GM21786 (cell line): ENCODE data around the gene HNRNPC.
"Not testable (repeated sequence)": the region's sequence is repeated elsewhere in the genome, so short reads cannot be mapped to it uniquely, and the experiment has no call there.

Experiments
- ATAC-seq: cut with Tn5 transposase; IDR thresholded peaks from one replicate; pipeline ENCODE4 v1.9.1; 2021; ENCODE audit not compliant: unreplicated experiment

The HNRNPC gene

DNA sequence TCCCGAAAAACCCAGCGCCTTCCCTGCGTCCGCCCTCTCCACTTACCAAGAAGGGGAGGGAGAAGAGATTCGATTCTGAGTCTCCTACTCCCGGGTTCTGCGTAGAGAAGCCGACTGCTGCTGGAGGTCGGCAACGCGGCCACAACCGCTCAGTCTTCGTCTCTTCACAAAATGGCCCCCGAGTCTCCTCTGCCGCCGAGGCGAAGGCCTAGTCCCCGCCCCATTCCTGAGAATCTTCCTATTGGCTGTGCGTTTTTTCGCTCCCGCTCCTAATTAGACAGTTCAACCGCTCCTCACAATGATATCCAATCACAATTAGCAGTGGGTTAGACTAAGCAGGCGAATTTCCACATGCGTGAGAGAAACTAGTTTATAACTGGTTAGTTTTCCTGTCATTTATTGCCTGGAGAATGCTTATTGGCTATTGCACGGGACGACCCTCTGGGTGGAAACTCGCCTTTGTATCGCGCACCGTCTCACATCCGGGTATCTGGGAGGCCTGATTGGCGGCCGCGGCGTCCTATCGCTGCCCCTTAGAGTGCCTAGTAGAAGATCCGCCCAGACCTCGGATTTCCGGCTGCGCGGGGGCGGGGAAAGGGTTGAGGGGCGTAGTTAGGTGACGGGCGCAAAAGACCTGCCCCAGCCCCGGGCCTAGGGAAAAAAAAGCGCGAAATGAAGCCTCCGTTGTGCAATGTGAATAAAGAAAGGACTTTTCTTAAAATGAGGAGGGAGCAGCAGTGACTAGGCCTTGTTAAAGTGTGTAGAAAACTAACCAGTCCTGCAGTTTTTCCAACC lies at the start of gene HNRNPC:
TSS of gene HNRNPC (minus strand) at position 191 of the 795 bp plus-strand sequence. CDS start 35,249 bp downstream, outside the sequence.
- peak; percentile 88 for ATAC-seq

DNA sequence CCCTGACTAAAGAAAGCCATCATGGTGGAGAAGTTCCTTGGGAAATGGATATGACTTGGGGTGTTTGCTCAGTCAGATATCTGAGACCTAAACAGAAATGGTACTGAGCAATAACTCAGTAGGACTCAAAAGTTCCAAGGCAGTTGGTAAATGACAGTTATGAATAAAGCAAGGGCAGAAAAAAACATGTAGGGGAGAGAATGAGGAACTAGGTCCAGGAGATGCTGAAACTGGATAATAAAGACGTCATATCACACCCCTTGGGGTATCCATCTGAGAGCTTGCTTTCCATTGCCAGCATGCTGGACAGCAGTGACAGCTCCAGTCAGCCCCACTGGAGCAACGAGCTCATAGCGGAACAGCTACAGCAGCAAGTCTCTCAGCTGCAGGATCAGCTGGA lies 48.2 kb upstream of the HNRNPC start:
- ATAC-seq: no peak

DNA sequence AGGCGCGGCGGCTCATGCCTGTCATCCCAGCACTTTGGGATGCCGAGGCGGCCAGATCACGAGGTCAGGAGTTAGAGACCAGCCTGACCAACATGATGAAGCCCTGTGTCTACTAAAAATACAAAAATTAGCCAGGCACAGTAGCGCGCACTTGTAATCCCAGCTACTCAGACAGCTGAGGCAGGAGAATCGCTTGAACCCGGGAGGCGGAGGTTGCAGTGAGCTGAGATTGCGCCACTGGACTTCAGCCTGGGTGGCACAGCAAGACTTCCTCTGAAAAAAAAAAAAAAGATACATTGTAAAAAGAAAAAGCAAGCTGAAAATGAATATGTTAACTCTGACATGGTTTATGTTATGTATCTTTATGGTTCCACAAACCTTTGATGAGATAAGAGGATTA lies 44.3 kb upstream of the HNRNPC start:
- no peak for ATAC-seq

DNA sequence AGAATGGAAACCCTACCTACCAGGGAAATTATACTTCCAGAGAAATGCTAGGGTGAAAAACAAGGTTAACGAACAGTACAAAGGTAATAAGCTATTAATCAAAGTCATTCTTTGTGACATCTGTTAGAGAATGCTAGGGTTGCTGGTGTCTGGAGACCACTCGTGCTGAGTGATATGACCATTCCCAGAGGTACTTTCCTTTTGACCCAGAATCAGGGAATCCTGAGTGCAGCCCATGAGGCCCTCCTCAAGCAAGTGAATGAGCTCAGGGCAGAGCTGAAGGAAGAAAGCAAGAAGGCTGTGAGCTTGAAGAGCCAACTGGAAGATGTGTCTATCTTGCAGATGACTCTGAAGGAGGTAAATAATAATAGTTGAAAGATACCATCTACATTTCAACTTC lies 42.4 kb upstream of the HNRNPC start:
- ATAC-seq: no peak

DNA sequence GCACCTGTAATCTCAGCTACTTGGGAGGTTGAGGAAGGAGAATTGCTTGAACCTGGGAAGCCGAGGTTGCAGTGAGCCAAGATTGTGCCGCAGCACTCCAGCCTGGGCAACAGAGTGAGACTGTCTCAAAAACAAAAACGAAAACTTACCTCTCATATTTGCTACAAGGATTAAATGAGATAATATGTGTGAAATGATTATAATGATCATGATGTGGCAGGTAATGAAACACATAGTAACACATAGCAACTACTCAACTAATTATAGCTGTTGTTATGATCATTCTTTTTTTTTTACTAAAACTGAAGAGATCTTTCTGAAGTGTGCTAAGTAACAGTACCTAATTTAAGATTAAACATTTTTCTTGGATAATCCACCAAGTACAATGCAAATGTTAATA lies 40.7 kb upstream of the HNRNPC start:
- ATAC-seq: no peak

DNA sequence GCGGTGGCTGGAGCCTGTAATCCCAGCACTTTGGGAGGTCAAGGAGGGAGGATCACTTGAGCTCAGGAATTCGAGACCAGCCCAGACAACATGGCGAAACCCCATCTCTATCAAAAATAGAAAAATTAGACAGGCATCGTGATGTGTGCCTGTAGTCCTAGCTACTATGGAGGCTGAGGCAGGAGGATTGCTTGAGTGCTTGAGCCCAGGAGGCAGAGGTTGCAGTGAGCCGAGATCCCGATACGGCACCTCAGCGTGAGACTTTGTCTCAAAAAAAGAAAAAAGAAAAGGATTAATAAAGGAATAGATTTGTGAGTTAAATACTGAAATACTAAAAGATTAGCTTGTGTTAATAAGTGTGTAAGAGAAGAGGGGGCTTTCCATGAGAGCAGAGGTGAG lies 40.0 kb upstream of the HNRNPC start:
- no peak for ATAC-seq

DNA sequence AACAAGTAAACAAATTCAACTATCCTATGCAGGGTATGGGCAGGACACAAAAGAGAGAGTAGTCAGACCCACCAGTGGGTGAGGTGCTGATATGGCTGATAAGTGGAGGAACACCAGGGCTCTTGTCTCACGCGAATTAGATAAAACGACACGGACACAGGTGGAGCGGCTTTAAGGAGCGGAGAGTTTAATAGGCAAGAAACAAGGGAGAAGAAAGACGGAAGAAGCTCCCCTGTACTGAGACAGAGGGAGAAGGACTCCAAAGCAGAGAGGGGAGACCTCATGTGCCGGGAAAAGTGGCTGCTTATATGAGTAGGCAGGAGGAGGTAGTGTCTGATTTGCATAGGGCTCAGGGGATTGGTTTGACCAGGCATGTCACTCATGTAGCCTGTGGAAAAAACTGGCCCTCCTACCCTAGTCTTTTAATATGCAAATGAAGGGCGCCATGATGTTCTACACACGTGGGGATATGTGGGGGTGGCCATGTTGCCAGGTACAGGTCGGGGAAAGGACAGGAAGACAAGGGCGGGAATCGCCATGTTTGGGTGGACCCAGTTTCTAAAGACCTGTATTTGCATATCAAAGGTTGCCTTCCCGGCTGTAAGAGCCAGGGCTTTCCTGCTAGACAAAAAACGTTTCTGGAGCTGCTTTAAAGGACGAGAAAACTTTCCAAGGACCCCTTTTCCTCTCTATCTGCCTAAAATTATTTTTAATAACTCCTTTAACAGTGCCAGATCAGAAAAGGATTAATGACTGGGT lies 39.4 kb upstream of the HNRNPC start:
- peak; percentile 85 for ATAC-seq

DNA sequence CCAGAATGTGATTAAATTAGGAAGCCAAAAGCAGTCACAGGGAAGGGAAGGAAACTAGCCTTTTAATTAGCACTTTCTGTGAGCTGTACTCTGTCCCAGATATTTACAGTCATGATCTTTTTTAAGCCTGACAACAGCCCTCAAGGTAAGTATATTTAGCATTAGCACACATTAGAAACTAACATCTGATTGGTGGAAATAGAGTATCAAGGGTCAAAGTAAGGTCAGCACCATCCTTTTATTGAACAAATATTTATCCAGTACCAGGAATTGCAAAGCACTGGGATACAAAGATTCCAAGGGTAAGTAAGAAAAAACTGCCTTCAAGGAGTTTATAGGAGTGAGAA lies 38.9 kb upstream of the HNRNPC start:
- no peak for ATAC-seq

DNA sequence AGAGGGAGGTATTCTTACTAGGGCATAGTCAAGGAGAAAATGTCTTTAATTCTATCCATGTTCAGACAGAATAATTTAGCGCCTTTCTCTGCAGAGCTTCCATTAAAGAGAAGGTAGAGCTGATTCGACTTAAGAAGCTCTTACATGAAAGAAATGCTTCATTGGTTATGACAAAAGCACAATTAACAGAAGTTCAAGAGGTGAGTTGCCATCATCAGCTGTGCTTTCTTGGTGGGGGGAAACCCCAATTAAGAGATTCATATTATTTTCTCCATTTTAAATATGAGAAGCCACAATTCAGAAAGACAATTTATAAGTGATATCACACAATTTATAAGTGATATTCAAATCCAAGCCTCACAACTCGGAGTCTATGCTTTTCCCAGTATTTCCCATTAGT lies 38.4 kb upstream of the HNRNPC start:
- no peak for ATAC-seq

DNA sequence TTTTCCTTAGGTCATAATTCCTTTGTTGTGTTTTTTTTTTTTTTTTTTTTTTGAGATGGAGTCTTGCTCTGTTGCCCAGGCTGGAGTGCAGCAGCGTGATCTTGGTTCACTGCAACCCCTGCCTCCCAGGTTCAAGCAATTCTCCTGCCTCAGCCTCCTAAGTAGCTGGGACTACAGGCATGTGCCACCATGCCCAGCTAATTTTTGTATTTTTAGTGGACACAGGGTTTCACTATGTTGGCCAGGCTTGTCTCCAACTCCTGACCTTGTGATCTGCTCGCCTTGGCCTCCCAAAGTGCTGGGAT lies 33.5 kb upstream of the HNRNPC start:
- ATAC-seq: not testable (repeated sequence)

DNA sequence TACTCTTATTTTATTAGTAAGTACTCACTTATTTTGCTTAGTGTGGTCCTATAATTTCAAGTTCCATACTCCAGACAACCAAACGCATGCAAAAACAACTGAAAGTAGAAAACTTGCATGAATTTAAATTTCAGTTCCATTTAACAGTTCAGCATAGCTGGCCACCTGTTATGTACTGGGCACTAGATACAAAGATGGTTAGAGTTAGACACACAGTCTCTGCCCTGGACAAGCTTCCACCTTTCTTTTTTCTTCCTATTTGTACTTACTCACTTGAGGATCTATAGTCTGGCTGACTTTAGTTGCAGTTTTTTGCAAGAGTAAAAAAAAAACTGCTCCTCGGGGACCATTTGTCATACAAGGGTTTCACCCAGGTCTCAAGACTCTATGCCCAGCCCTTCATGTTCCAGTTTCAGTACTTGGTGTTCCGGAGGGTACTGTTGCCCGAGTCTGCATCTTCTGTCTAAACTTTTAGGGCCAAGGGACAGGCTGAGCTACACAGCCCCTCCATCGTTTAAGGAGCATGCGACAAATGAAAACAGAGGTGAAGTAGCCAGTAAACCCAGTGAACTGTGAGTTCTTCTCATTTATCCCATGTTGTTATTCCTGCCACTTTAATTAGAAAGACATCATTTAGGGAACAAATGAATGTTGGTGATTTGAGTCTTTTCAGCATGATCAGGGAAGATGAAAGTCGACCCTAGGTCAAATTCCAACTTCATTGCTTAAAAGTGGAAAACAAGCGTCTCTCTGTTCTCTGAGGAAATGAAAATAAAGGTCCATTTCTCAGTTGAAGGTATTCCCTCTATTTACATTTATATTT lies 33.0 kb upstream of the HNRNPC start:
- no peak for ATAC-seq

DNA sequence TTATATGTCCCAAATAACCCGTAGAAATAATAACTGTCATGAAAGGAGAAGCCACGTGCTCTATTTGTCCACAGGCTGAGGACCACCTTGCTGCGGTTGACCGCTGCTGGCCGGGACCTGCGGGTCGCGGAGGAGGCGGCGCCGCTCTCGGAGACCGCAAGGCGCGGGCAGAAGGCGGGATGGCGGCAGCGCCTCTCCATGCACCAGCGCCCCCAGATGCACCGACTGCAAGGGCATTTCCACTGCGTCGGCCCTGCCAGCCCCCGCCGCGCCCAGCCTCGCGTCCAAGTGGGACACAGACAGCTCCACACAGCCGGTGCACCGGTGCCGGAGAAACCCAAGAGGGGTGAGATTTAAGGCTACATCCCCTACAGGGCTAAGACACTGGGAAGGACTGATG lies 31.6 kb upstream of the HNRNPC start:
- ATAC-seq: no peak

DNA sequence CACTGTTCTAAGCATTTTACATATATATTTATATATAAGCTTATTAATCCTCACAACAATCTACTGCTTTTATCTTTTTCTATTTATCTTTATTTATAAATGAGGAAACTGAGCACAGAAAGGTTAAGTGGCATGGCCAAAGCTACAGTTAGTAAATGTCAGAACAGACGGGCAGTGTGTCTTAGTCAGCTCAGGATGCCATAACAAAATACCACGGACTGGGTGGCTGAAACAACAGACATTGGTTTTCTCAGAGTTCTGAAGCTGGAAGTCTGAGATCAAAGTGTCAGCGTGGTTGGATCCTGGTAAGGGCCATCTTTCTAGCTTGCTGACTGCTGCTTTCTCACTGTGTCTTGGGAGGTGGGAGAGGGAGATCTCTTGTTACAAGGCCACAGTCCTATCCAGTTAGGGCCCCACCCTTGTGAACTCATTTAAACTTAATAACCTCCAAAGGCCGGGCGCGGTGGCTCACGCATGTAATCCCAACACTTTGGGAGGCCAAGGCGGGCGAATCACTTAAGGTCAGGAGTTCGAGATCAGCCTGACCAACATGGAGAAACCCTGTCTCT lies 30.4 kb upstream of the HNRNPC start:
- no peak for ATAC-seq

DNA sequence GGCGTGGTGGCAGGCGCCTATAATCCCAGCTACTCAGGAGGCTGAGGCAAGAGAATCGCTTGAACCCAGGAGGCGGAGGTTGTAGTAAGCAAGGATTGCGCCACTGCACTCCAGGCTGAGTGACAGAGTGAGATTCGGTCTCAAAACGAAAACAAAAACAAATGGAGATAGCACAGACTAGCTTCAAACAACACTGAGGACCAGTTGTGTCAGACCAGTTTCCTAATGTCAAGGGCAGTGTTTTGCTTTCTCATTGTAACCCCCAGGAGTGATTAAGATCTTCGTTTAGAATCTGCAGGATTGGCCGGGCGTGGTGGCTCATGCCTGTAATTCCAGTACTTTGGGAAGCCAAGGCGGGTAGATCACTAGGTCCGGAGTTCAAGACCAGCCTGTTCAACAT lies 29.1 kb upstream of the HNRNPC start:
- ATAC-seq: no peak

DNA sequence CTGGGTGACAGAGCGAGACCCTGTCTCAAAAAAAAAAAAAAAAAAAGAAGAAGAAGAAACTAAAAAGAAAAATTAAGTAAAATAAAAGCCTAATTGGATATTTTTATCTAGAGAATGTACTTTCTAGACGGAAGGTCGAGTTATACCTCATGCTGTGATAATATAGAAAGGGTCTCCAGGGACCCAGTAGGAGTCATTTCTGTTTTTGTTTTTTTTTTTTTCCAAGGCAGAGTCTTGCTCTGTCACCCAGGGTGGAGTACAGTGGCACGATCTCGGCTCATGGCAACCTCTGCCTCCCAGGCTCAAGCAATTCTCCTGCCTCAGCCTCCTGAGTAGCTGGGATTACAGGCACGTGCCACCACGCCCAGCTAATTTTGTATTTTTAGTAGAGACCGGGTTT lies 24.8 kb upstream of the HNRNPC start:
- not testable (repeated sequence) for ATAC-seq

DNA sequence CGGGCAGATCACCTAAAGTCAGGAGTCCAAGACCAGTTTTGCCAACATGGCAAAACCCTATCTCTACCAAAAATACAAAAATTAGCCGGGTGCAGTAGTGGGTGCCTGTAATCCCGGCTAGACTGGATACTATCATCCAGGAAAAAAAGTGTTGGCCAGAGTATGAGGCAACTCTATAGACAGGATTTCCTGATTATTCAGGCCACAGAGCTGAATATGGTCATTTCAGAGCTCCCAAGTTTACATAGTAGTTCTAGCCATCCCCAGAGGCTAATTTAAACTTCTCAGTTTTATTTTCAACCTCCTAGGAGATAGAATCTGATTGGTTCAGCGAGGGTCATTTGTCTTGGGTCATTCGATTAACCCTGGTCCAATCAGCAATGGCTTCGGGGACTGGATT lies 17.9 kb upstream of the HNRNPC start:
- ATAC-seq: no peak

DNA sequence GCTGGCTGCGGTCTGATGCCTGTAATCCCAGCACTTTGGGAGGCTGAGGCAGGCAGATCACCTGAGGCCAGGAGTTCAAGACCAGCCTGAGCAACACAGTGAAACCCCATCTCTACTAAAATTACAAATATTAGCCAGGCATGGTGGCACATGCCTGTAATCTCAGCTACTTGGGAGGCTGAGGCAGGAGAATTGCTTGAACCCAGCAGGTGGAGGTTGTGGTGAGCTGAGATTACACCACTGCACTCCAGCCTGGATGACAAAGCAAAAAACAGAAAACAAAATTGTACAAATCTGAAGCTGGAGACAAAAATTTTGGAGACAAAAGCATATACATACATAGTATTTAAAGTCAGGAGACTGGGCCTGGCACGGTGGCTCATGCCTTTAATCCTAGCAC lies 17.3 kb upstream of the HNRNPC start:
- not testable (repeated sequence) for ATAC-seq

DNA sequence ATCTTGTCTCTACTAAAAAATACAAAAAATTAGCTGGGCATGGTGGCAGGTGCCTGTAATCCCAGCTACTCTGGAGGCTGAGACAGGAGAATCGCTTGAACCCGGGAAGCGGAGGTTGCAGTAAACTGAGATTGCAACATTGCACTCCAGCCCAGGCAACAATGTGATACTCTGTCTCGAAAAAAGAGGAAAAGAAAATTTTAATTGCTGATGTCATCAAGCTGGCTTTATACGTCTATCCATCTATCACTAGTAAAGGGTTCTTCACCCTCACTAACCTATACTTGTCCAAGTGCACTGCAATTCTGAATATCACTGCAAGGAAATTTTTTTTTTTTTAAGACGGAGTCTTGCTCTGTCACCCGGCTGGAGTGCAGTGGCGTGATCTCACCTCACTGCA lies 12.7 kb upstream of the HNRNPC start:
- ATAC-seq: not testable (repeated sequence)

DNA sequence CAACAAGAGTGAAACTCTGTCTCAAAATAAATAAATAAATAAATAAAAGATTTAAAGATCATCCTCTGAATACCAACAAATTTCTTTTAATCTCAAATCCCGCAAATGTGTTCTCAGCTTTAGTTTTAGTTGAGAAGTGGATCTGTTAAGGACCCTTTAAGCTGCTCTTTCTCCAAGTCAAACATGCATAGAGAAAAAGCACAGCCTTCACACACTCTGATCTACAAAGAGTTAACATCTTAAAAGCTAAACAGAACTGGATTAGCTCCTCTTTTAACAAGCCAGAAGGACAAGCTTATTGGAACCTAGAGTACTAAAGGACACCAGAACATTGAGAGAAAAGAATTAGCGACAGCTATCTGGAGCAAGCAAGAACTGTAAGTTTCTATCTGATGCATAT lies 10.5 kb upstream of the HNRNPC start, which contains the start of gene RPGRIP1:
TSS of gene RPGRIP1 (plus strand) at position 301 of the 400 bp plus-strand sequence. CDS start 7,894 bp downstream, outside the sequence.
- ATAC-seq: no peak

DNA sequence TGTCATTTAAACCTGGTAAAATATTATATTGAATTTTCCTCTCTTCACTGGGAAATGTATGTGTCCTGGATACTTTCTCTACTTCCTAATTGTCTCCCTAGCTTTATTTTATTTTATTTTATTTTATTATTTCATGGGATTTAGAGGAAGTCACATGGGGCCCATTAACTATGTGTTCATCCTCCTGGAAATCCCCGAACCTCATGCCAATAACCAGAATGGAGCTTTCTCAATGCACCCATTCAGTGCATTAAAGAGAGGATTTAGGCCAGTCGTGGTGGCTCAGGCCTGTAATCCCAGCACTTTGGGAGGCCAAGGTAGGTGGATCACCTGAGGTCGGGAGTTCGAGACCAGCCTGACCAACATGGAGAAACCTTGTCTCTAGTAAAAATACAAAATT lies 9.4 kb upstream of the HNRNPC start:
- no peak for ATAC-seq

DNA sequence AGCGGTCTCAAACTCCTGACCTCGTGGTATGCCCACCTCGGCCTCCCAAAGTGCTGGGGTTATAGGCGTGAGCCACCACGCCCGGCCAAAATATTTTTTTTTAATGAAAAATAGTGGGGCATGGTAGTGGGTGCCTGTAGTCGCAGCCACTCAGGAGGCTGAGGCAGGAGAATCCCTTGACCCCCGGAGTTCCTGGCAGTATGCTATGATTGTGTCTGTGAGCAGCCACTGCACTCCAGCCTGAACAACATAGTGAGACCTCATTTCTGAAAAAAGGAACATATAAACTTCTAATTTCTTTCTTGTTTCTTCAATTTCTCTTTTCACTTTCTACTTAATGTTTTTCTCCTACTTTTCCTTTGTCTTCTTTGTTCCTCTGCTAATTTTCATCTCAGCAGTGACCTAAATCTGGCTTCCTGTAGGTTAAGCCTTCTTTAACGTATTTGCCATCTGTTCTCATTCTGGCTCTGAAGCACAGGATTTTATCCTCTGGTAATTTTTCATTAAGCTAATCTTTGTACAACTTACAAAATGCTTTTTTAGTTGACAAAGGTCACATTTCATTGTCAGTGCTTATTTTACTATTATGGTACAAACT lies 6.1 kb upstream of the HNRNPC start:
- no peak for ATAC-seq
